ENCODE results near the gene TELO2.

The TELO2 gene

GRCh38 chr16:1500465-1501150 is 7.4 kb downstream of the TELO2 start:
- DNase-seq: no peak

- no peak for DNase-seq
These were observed 8.5 kb downstream of the TELO2 start for GRCh38 chr16:1501630-1502029.

GRCh38 chr16:1502092-1503004 is 9.2 kb downstream of the TELO2 start:
- DNase-seq: no peak

GRCh38 chr16:1503110-1503955 is 10.2 kb downstream of the TELO2 start:
- no peak for DNase-seq

GRCh38 chr16:1505073-1505844 is 12.1 kb downstream of the TELO2 start:
- no peak for DNase-seq

- no peak for DNase-seq
These were observed 12.8 kb downstream of the TELO2 start for GRCh38 chr16:1505912-1506311.

- DNase-seq: no peak
These were observed 13.5 kb downstream of the TELO2 start for GRCh38 chr16:1506494-1507213.

- no peak for DNase-seq
These were observed 15.5 kb downstream of the TELO2 start for GRCh38 chr16:1508494-1509187.

- DNase-seq: no peak
These were observed 16.4 kb downstream of the TELO2 start for GRCh38 chr16:1509307-1510221.

- DNase-seq: no peak
These were observed 17.1 kb downstream of the TELO2 start for GRCh38 chr16:1510272-1510671.

GRCh38 chr16:1510941-1511351 is 17.8 kb downstream of the TELO2 start:
- DNase-seq: no peak

GRCh38 chr16:1511662-1512569 is 18.8 kb downstream of the TELO2 start:
- DNase-seq: no peak

GRCh38 chr16:1512774-1513173 is 19.6 kb downstream of the TELO2 start:
- DNase-seq: no peak

GRCh38 chr16:1514507-1514906 is 21.3 kb downstream of the TELO2 start:
- no peak for DNase-seq

GRCh38 chr16:1518626-1519135 is 25.5 kb downstream of the TELO2 start:
- no peak for DNase-seq

GRCh38 chr16:1519831-1520230 is 26.7 kb downstream of the TELO2 start:
- no peak for DNase-seq

- no peak for DNase-seq
These were observed 27.3 kb downstream of the TELO2 start for GRCh38 chr16:1520461-1520860.

GRCh38 chr16:1523581-1524245 is 30.6 kb downstream of the TELO2 start:
- no peak for DNase-seq
